ENCODE measurements around the gene ZFAND3. TPM values are rescaled to one million over a fixed set of nuclear protein-coding genes. Genes with fewer than 3 reads are reported as not detected.

Gene ZFAND3
- total and polyA plus RNA-seq, 10 of the 15 experiments (the other 5 are each of a cell fraction or from before 2014, with no cell fraction given) = 0.90 to 34.4 (median 16.3) TPM

- POLR2A ChIA-PET = no interaction called here
- 0 out of 2 replicates have a peak, but pooled peaks cover 3% of the 10 kb centered on the region for H4K20me1 ChIP-seq (ENCODE audit: control insufficient read depth, insufficient read depth)
- SMC1A ChIA-PET (ENCODE audit: uncharacterized antibody, unreplicated experiment) = interaction anchor here (0.8 to 5.4 kb wide), 4 partner anchors 8 to 473 kb away, joined by 4 to 60 read pairs (median 8); no protein-coding TSS in a partner anchor
- BruUV-seq (replicated peaks) = no TSS peak
- ATAC-seq = no peak
- no peak overlapping the region for H3K4me3 ChIP-seq
- no peak overlapping the region for H3K9ac ChIP-seq (ENCODE audit: control insufficient read depth, insufficient read depth, low read length)
- H3K4me2 ChIP-seq (ENCODE audit: control insufficient read depth, insufficient read depth) = no peak overlapping the region
- intact Hi-C loops (cut with micrococcal nuclease; ENCODE audit: unreplicated experiment) (no loop called here), in situ Hi-C loops (cut with MboI) (loop anchor here (25.0 kb wide), 1 partner anchor 309 kb away; no protein-coding TSS in a partner anchor)
- no peak overlapping the region for H3K27ac ChIP-seq (ENCODE audit: control insufficient read depth, insufficient read depth)
- H2AFZ ChIP-seq (ENCODE audit: control insufficient read depth, low read depth, low read length) = no peak overlapping the region
- H3K9me3 ChIP-seq (replicated peaks; ENCODE audit: control insufficient read depth, insufficient read depth, low read length) = no peaks in the 10 kb centered on the region
- no peaks in the 10 kb centered on the region for H3K36me3 ChIP-seq (ENCODE audit: control insufficient read depth in 2 of 2, insufficient read depth in 2 of 2, low read length in 1 of 2)
- DNase-seq (ENCODE audit: low read depth, low spot score) = no peak
- H3K4me1 ChIP-seq (ENCODE audit: control insufficient read depth, insufficient read depth, low read length) = no peaks in the 10 kb centered on the region
- 100% methylated on average over 2 of the region's 2 CpGs for WGBS (ENCODE audit: insufficient coverage, insufficient replicate concordance, low lambda C conversion rate, missing lambda C conversion rate)
- FAIRE-seq = no peak
- TF ChIP-seq HDAC2 (IDR thresholded peaks at IDR 0.05) (no peak), PAX8 (IDR thresholded peaks at IDR 0.05) (no peak), RAD51 (IDR thresholded peaks at IDR 0.05) (no peak), CHD4 (IDR thresholded peaks at IDR 0.05) (no peak), E4F1 (IDR thresholded peaks at IDR 0.05; ENCODE audit: borderline replicate concordance, partially characterized antibody) (no peak), MTA2 (IDR thresholded peaks at IDR 0.05; ENCODE audit: low read depth) (no peak), EZH2 (IDR thresholded peaks at IDR 0.05; ENCODE audit: borderline replicate concordance, control insufficient read depth, low read depth, low read length) (no peak), POLR2AphosphoS5 (IDR thresholded peaks at IDR 0.05; ENCODE audit: low read length) (no peak), SMARCA5 (IDR thresholded peaks at IDR 0.05) (no peak), ZBED1 (IDR thresholded peaks at IDR 0.05; ENCODE audit: borderline replicate concordance) (no peak), STAT3 (IDR thresholded peaks at IDR 0.05; ENCODE audit: low read depth, low read length) (no peak), CREM (IDR thresholded peaks at IDR 0.05; ENCODE audit: low read depth) (no peak), PKNOX1 (IDR thresholded peaks at IDR 0.05) (no peak)
- H3K27me3 ChIP-seq (replicated peaks in 1 of 2; ENCODE audit: control insufficient read depth in 2 of 2, insufficient read depth in 2 of 2, low read length in 1 of 2) = no peaks in the 10 kb centered on the region
- RAD21 ChIA-PET (ENCODE audit: unreplicated experiment) = interaction anchor here (1.2 to 1.5 kb wide), 2 partner anchors 9 to 315 kb away, joined by 3 to 8 read pairs; no protein-coding TSS in a partner anchor
- CTCF ChIA-PET = interaction anchor here (0.8 to 6.5 kb wide), 8 partner anchors 9 to 473 kb away, joined by 3 to 42 read pairs (median 4); no protein-coding TSS in a partner anchor
- no peaks in the 10 kb centered on the region; the same call in none of the 2 replicates for H3K79me2 ChIP-seq (ENCODE audit: control insufficient read depth, insufficient read depth, low read length)
Measured at GRCh38 chr6:38021029-38021428, 201.5 kb downstream of the ZFAND3 start.
